HepG2 (cell line): Measurements from ENCODE around the gene DCAF12L2. TPM values are rescaled to one million over a fixed set of nuclear protein-coding genes. Genes with fewer than 3 reads are reported as not detected.
"Not testable (repeated sequence)": the region's sequence is repeated elsewhere in the genome, so short reads cannot be mapped to it uniquely, and the experiment has no call there.

Source experiments
- ATAC-seq: fragments of 200-7000 bp; cut with Tn5 transposase; 3 replicates; pipeline ENCODE4 v1.9.1; 2020; ENCODE audit warnings: mild to moderate bottlenecking, moderate library complexity
- Bru-seq: library from RNA; stranded (reverse); fragments of 400-500 nt; gene quantifications from one replicate; lab custom pipeline; 2021; lab: Mats Ljungman, UMichigan
- BruChase-seq, 2 experiments: library from RNA; stranded (reverse); fragments of 400-500 nt; gene quantifications; one replicate each; lab custom pipeline; 2021; lab: Mats Ljungman, UMichigan
- BruUV-seq: library from RNA; stranded (reverse); fragments of 400-500 nt; replicated peaks from 2 replicates; lab custom pipeline; 2021; lab: Mats Ljungman, UMichigan
- CTCF ChIA-PET: fragments of 300-600 bp; formaldehyde crosslinking; extraction: SDS; loops from one replicate; lab custom pipeline; 2021; ENCODE audit warnings: low total read pairs, inconsistent platforms, low intra/inter-chr PET ratio; lab: Yijun Ruan, JAX
- POLR2A ChIA-PET: fragments of 350-600 bp; sonication (Branson Sonifier 250); formaldehyde crosslinking; loops from one replicate; lab custom pipeline; 2020; ENCODE audit warnings: antibody characterized with exemption, inconsistent platforms; lab: Yijun Ruan, JAX
- DNase-seq: peaks from one replicate; pipeline ENCODE4 v3.0.0-alpha.2; 2015; ENCODE audit warnings: low spot score
- FAIRE-seq: peaks from 3 replicates; lab custom pipeline; 2011; peaks lifted over from hg19 to GRCh38; lab: Jason Lieb, UNC
- H2AFZ ChIP-seq: one replicate; pipeline ENCODE4 v1.6.1; 2011; ENCODE audit warnings: low read length, inconsistent platforms
- H3K27ac ChIP-seq: fragments of 300-600 bp; 3 replicates; pipeline ENCODE4 v1.8.0; 2011; ENCODE audit warnings: mixed run types, mild to moderate bottlenecking, mixed read lengths, low read length, inconsistent platforms; ENCODE audit not compliant: insufficient read depth; ENCODE audit errors: extremely low read length
- H3K27me3 ChIP-seq, 2 experiments: fragments of 200-600 bp in 1 of 2; 2 replicates in 1 of 2; 3 replicates in 1 of 2; pipeline versions ENCODE4 v1.6.0 to v1.8.0; 2011; ENCODE audit warnings: low read length in 2 of 2, mild to moderate bottlenecking in 2 of 2, moderate library complexity in 2 of 2, inconsistent platforms in 1 of 2; ENCODE audit not compliant: insufficient read depth in 2 of 2, control insufficient read depth in 1 of 2
- H3K36me3 ChIP-seq, 2 experiments: fragments of 200-600 bp in 1 of 2; replicated peaks in 1 of 2; 2 replicates in 1 of 2; 3 replicates in 1 of 2; pipeline versions ENCODE4 v1.5.1 to v1.8.0; 2011; ENCODE audit warnings: low read length in 2 of 2, inconsistent platforms in 1 of 2; ENCODE audit not compliant: insufficient read depth in 2 of 2, control insufficient read depth in 1 of 2
- H3K4me1 ChIP-seq: 2 replicates; pipeline ENCODE4 v1.5.1; 2012; ENCODE audit warnings: low read length, inconsistent platforms; ENCODE audit not compliant: insufficient read depth
- H3K4me2 ChIP-seq: 2 replicates; pipeline ENCODE4 v1.6.0; 2011; ENCODE audit warnings: low read depth, low read length, inconsistent platforms
- H3K4me3 ChIP-seq, 3 experiments: fragments of 200-600 bp in 1 of 3; sonication (generic), shearing (Covaris generic) in 1 of 3; replicated peaks in 1 of 3; 2 replicates each; pipeline ENCODE4 v1.5.1; 2011 to 2016; ENCODE audit warnings: low read length in 3 of 3, inconsistent platforms in 2 of 3, low read depth in 2 of 3, mild to moderate bottlenecking in 2 of 3, control low read depth in 1 of 3, mixed read lengths in 1 of 3; ENCODE audit not compliant: insufficient read depth in 1 of 3
- H3K79me2 ChIP-seq: one replicate; pipeline ENCODE4 v1.6.1; 2011; ENCODE audit warnings: low read length, inconsistent platforms; ENCODE audit not compliant: insufficient read depth
- H3K9ac ChIP-seq: 2 replicates; pipeline ENCODE4 v1.6.0; 2011; ENCODE audit warnings: mild to moderate bottlenecking, low read depth, low read length, inconsistent platforms; ENCODE audit not compliant: insufficient read depth
- H3K9me3 ChIP-seq: 2 replicates; pipeline ENCODE4 v1.5.1; 2012; ENCODE audit warnings: mild to moderate bottlenecking, low read length
- H4K20me1 ChIP-seq: 2 replicates; pipeline ENCODE4 v1.6.0; 2011; ENCODE audit warnings: inconsistent platforms, mild to moderate bottlenecking, low read length, moderate library complexity; ENCODE audit not compliant: insufficient read depth
- ARID5B ChIP-seq: IDR thresholded peaks from 2 replicates; pipeline ENCODE4 v1.4.0; 2020; ENCODE audit warnings: mild to moderate bottlenecking, missing genetic modification reagents
- TFDP1 ChIP-seq: IDR thresholded peaks from 2 replicates; pipeline ENCODE4 v1.6.1; 2016; ENCODE audit warnings: missing compliant biosample characterization, missing genetic modification reagents, borderline replicate concordance
- WGBS: methylation state at CpG from one replicate; pipeline ENCODE4 v1.1.6; 2017; ENCODE audit warnings: low lambda C conversion rate; 5-methylcytosine and 5-hydroxymethylcytosine counted together
- in situ Hi-C: cut with HindIII; loops from 2 replicates; pipeline ENCODE4 v1.10.0; 2017; ENCODE audit warnings: low pct_unique_long_range_greater_than_20kb; ENCODE audit not compliant: extremely low pct_ligation_motif_present
- intact Hi-C: fragments of 100-400 bp; cut with micrococcal nuclease; formaldehyde crosslinking; loops from one replicate; pipeline ENCODE4 v1.10.0; 2022; ENCODE audit not compliant: unreplicated experiment
- long read RNA-seq, 2 experiments: library from RNA in 1 of 2; library from polyadenylated mRNA in 1 of 2; stranded (forward) in 1 of 2; unstranded in 1 of 2; transcript quantifications; one replicate each; pipeline ENCODE4 v2.0.0, GENCODE V29; 2019 to 2022
- polyA minus RNA-seq, 3 experiments: library from RNA; depleted of rRNA, polyadenylated mRNA; stranded (reverse); fragments of >200 nt; gene quantifications; 2 replicates each; pipeline ENCODE4 v1.2.3, GENCODE V29; 2011; ENCODE audit warnings: low replicate concordance in 1 of 3
- polyA plus RNA-seq, 8 experiments: library from polyadenylated mRNA; depleted of rRNA in 3 of 8; stranded (reverse) in 7 of 8; unstranded in 1 of 8; fragments of >200 nt; fragmentation: Illumina TruSeq in 4 of 8; extraction: Trizol in 4 of 8; gene quantifications; 2 replicates each; pipeline versions ENCODE4 v1.2.1 to v1.2.3, GENCODE V29; 2011 to 2016; ENCODE audit warnings: low read depth in 4 of 8, missing spikeins in 1 of 8, mixed read lengths in 1 of 8; ENCODE audit not compliant: insufficient read depth in 1 of 8
- total RNA-seq, 5 experiments: library from RNA; depleted of rRNA; stranded (reverse); fragments of >200 nt; fragmentation: Illumina TruSeq; extraction: Trizol; gene quantifications; 2 replicates each; pipeline ENCODE4 v1.2.3, GENCODE V29; 2016; ENCODE audit warnings: low read depth in 1 of 5

The DCAF12L2 gene
- total RNA-seq (2016; rRNA removed; fragmentation: Illumina TruSeq; extraction: Trizol) (not detected in 2 replicates), polyA plus RNA-seq (2011; rRNA removed) (not detected in 2 replicates), polyA minus RNA-seq (2011; rRNA and poly(A)+ RNA removed; ENCODE audit: low replicate concordance) (not detected in 2 replicates), Bru-seq, nascent RNA (not detected), BruChase-seq, experiment 1, labeled RNA remaining after a 6-hour chase (percentile 20 among the genes with signal in this experiment), BruChase-seq, experiment 2, labeled RNA remaining after a 2-hour chase (percentile 16 among the genes with signal in this experiment)
- total RNA-seq (2016; cell fraction: cytosol; rRNA removed; fragmentation: Illumina TruSeq; extraction: Trizol; ENCODE audit: low read depth) = not detected in 2 replicates
- total RNA-seq (2016; cell fraction: insoluble cytoplasmic fraction; rRNA removed; fragmentation: Illumina TruSeq; extraction: Trizol) = not detected in 2 replicates
- not detected in 2 replicates for total RNA-seq (2016; cell fraction: membrane; rRNA removed; fragmentation: Illumina TruSeq; extraction: Trizol)
- not detected in 2 replicates for total RNA-seq (2016; cell fraction: nucleus; rRNA removed; fragmentation: Illumina TruSeq; extraction: Trizol)
- polyA plus RNA-seq (2011; cell fraction: cytosol; rRNA removed) = not detected in 2 replicates
- 0.19 and 0.24 TPM in 2 replicates for polyA plus RNA-seq (2011; cell fraction: nucleus; rRNA removed)
- polyA plus RNA-seq (2012) = not detected in 2 replicates
- not detected in 2 replicates for polyA plus RNA-seq (2016; cell fraction: cytosol; fragmentation: Illumina TruSeq; extraction: Trizol; ENCODE audit: low read depth)
- not detected in 2 replicates for polyA plus RNA-seq (2016; cell fraction: insoluble cytoplasmic fraction; fragmentation: Illumina TruSeq; extraction: Trizol; ENCODE audit: low read depth)
- polyA plus RNA-seq (2016; cell fraction: membrane; fragmentation: Illumina TruSeq; extraction: Trizol; ENCODE audit: low read depth) = not detected in 2 replicates
- polyA plus RNA-seq (2016; cell fraction: nucleus; fragmentation: Illumina TruSeq; extraction: Trizol; ENCODE audit: insufficient read depth, low read depth) = 0.17 TPM in 1 of 2 replicates, not detected in the other
- polyA minus RNA-seq (2011; cell fraction: cytosol; rRNA and poly(A)+ RNA removed) = not detected in 2 replicates
- polyA minus RNA-seq (2011; cell fraction: nucleus; rRNA and poly(A)+ RNA removed) = 0.25 TPM in 1 of 2 replicates, not detected in the other
- long read RNA-seq, experiment 1 = 0 reads
- long read RNA-seq, experiment 2 = 0 reads

- WGBS = 91% methylated on average over 46 of the region's 91 CpGs
- Histone ChIP-seq H3K9ac (no peak within 1 kb of the TSS), H3K4me1 (no peaks in the 10 kb centered on the region), H3K36me3 (no peaks in the 10 kb centered on the region), H3K79me2 (no peaks in the 10 kb centered on the region), H4K20me1 (no peaks in the 10 kb centered on the region), H3K27ac (no peak within 1 kb of the TSS), H3K4me2 (no peak within 1 kb of the TSS), H2AFZ (no peak within 1 kb of the TSS), H3K4me3 (no peak within 1 kb of the TSS), H3K27me3 (no peaks in the 10 kb centered on the region), H3K9me3 (no peaks in the 10 kb centered on the region; the same call in 1 of the 2 replicates)
- ChIA-PET CTCF (no interaction called here), POLR2A (no interaction called here)
- DNase-seq (no peak), ATAC-seq (no peak), FAIRE-seq (no peak)
- intact Hi-C loops (no loop called here), in situ Hi-C loops (no loop called here)
- no peak for TF ChIP-seq ARID5B (CRISPR knock-in tag)
- no peak for TF ChIP-seq TFDP1 (CRISPR knock-in tag)
- BruUV-seq = no TSS peak
These were observed at the start of gene DCAF12L2 for GRCh38 chrX:126165721-126166461. TSS of gene DCAF12L2 (minus strand) at chrX:126166289. CDS start at chrX:126165924, 365 bp downstream.

- H3K9me3 ChIP-seq, H3K9ac ChIP-seq, H4K20me1 ChIP-seq, H3K27ac ChIP-seq, H3K79me2 ChIP-seq, H3K36me3 ChIP-seq, H2AFZ ChIP-seq, BruUV-seq, H3K4me1 ChIP-seq, ATAC-seq, H3K4me3 ChIP-seq, DNase-seq, POLR2A ChIA-PET, H3K27me3 ChIP-seq, FAIRE-seq, CTCF ChIA-PET, in situ Hi-C loops, H3K4me2 ChIP-seq, intact Hi-C loops: not testable (repeated sequence)
- 53% methylated on average over 5 of the region's 21 CpGs for WGBS
These were observed 24.8 kb upstream of the DCAF12L2 start for GRCh38 chrX:126190888-126191287.
